SH-SY5Y (cell line): ENCODE data around the gene GCM1.

Experiments used
- GATA2 ChIP-seq: IDR thresholded peaks from 2 replicates; pipeline ENCODE4 v1.6.1; 2011; ENCODE audit warnings: mild to moderate bottlenecking, low read depth, low read length
- GATA3 ChIP-seq: IDR thresholded peaks from 2 replicates; pipeline ENCODE4 v1.6.1; 2011; ENCODE audit warnings: low read depth, mild to moderate bottlenecking, low read length, moderate library complexity

DNA sequence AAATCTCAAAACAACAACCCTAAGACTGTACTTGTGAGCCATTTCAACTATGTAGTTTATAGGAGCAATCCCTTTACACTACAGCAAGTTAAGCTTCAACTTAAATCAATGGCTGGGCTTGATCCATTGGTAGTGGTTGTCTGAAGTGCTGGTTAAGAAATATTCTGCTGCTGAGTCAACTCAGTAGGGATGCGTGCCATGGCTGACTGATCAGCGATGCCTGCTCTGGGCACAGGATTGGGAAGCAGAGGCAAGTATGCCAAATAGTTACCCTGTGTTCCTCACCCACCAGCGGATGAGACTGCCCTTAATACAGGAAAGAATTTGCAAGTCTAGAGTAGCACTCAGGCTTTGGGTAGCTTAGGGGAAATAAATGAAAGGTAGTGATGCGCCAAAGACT, 41.5 kb downstream of the GCM1 start:
- no peak for TF ChIP-seq GATA3
- no peak for TF ChIP-seq GATA2
